ENCODE measurements around the gene MFAP1.

GRCh38 chr15:43774062-43774461 lies 50.4 kb downstream of the MFAP1 start:
- no peak for TF ChIP-seq RAD21 (IDR thresholded peaks at IDR 0.05)
- no peak for TF ChIP-seq CTCF (IDR thresholded peaks at IDR 0.05; ENCODE audit: low read depth, low read length, missing input control)

All from liver (tissue), 3 donors.